GM18505 (cell line): Measurements from ENCODE around the gene TPPP.
A peak's percentile ranks its signal among the peaks of the same experiment; 100 is the strongest.
"Not testable (repeated sequence)": the region's sequence is repeated elsewhere in the genome, so short reads cannot be mapped to it uniquely, and the experiment has no call there.

ENCODE experiments used
- ATAC-seq: cut with Tn5 transposase; IDR thresholded peaks from one replicate; pipeline ENCODE4 v1.9.1; 2021; ENCODE audit not compliant: unreplicated experiment
- POLR2A ChIP-seq: IDR thresholded peaks from 4 replicates; pipeline ENCODE4 v1.6.1; 2011; ENCODE audit warnings: borderline replicate concordance; ENCODE audit not compliant: insufficient read depth, insufficient read length; ENCODE audit errors: extremely low read depth

The TPPP gene

DNA sequence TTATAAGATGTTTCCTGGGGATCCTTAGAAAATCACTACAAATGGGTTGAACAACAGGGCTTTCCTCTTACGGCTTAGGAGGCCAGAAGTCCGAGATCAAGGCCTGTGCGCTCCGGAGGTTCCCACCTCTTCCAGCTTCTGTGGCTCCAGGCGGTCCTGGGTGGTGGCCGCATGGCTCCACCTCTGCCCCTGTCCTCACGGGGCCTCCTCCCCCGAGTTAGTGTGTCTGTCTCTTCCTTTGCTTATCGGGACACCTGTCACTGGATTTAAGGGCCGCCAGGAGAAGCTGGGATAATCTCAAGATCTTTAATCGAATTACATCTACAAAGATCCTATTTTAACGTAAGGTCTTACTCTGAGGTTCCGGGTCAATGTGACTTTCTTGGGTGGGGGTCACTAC is 2.3 kb upstream of the TPPP start:
- not testable (repeated sequence) for ATAC-seq

- ATAC-seq: not testable (repeated sequence)
Observed at GRCh38 chr5:694042-694431, 885 bp upstream of the TPPP start.

DNA sequence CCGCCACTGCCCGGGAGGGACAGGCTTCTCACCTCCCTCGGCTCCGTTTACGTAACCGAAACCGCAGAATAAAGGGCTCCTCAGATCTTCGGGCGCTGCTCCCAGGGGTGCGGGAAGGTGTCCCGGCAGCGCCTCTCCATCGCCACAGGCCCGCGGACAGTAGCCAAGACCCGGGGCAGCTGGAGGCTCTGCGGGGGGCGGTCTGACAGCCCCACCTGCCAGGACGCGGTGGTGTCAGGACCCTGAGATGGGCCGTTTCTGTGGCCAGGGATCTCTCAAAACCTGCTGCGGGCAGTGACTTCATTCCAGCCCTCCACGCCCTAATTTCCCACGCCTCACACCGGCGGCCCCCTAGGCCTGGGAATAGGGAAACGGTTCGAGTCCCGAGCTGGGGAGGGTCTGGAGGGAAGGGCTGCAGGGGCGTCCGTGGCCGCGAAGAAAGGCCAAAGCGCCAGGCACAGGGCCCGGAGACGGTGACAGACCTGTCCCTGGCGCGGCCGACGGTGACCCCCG is 567 bp downstream of the TPPP start:
- peak; percentile 14 for ATAC-seq

GRCh38 chr5:691817-692528 is 1.2 kb downstream of the TPPP start:
- ATAC-seq: no peak
- no peak for TF ChIP-seq POLR2A

DNA sequence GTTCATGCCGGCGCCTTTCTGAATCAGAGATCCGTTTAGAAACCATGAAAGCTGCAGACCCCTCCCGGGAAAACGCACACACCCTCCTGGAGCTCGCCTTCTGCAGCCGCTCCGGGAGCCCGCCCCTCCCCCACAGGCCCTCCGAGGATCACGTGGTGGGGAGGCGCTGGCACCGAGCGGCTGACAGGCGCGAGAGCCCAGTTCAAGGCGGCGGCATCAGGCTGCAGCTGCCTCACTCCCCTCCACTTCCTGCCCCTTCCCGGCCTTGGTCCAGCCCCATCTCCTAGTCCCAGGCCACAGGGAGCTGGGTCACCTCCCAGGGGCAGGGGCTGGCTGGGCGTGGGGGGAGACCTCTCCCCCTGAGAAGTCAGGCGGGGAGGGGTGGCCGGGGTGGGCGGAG is 2.1 kb downstream of the TPPP start:
- not testable (repeated sequence) for ATAC-seq

GRCh38 chr5:690293-690692 is 2.9 kb downstream of the TPPP start:
- not testable (repeated sequence) for ATAC-seq

DNA sequence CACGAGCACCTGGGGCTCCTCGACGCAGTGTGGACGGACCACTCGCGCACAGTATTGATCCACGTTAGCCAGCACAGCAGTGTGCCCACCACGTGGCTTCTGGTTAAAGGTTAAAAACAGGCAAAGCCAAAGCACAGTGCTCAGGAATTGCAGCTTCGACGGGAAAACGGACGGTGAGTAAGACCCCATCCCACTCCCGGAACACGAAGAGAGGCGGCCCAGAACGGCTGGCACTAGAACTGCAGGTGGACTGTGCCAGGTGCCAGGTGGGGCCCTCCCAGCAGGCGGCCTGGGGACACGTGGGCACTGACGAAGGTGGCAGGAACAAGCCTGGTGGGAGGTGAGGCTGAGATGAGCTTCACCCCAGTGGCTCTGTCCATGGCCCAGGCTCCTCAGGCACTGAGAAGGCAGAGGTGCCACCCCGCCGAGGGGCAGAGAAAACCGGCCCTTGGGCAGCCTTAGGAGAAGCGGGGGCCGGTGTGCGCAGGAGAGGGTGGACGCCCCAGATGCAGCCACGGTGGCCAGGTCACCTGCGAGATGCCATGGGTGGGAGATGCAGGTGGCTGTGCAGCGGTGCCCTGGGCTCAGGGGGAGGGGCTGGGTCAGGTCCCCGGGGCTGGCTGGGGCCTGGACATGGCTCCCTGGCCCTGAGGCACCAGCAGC is 4.7 kb downstream of the TPPP start:
- not testable (repeated sequence) for ATAC-seq

- not testable (repeated sequence) for ATAC-seq
Observed at GRCh38 chr5:686936-687335, 6.2 kb downstream of the TPPP start.

- ATAC-seq: not testable (repeated sequence)
Observed at GRCh38 chr5:686172-686523, 7.0 kb downstream of the TPPP start.

DNA sequence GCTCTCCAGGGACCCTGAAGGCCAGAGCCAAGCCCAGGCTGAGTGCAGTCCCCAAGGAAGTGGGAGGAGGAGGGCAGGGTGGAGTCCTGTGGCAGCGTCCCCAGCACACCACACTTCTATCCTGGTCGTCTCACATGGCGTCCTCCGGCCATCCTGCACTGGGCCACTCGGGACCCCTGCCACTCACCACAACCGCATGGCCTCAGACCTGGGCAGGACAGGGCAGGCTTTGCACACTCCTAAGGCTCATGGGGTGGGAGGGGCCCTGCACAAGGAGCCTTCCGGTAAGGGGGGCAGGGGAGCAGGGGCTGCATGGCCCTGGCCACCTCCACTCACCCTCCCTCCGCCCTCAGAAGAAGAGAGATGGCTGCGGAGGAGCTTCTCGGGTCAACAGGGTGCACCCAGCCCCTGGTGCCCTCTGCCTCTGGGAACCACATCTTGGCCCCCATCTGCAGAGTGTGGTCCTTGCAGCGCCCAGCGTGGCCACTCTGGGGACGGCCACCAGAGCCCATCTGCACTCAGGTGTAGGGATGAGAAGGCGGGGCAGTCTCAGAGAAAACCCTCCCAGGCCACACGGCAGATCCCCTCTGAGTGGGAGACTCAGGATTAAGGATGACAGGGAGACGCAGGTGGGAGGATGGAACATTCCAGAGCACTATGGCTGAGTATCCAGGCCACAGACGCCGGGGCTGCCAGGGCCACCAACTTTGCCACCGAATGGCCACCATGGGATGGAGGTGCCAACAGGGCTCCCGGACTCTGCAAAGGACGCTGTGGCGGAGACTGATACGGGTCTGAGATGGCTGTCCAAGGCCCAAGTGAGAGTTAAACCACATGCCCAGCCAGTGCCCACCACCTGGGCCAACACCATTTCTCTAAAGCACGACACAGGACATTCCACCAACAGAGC is 7.6 kb downstream of the TPPP start:
- no peak for TF ChIP-seq POLR2A
- no peak for ATAC-seq

DNA sequence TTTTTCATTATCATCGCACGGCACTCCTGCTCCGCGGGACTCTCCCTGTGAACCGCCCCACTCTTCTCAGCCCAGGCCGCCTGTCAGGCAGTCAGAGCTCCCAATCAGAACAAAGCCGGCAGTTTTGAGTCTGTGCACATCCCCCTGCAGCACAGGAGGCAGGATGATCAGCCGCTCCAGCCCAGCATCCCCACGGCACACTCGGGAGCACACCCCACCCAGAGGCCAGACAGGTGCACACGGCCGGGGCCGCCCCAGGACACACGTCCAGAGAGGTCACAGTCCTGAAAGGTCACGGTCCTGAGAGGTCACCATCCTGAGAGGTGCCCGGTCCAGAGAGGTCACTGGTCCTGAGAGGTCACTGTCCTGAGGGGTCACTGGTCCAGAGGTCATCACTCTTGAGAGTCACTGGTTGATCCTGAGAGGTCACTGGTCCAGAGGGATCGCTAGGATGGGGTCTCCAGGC is 8.4 kb downstream of the TPPP start:
- TF ChIP-seq POLR2A: no peak
- no peak for ATAC-seq

DNA sequence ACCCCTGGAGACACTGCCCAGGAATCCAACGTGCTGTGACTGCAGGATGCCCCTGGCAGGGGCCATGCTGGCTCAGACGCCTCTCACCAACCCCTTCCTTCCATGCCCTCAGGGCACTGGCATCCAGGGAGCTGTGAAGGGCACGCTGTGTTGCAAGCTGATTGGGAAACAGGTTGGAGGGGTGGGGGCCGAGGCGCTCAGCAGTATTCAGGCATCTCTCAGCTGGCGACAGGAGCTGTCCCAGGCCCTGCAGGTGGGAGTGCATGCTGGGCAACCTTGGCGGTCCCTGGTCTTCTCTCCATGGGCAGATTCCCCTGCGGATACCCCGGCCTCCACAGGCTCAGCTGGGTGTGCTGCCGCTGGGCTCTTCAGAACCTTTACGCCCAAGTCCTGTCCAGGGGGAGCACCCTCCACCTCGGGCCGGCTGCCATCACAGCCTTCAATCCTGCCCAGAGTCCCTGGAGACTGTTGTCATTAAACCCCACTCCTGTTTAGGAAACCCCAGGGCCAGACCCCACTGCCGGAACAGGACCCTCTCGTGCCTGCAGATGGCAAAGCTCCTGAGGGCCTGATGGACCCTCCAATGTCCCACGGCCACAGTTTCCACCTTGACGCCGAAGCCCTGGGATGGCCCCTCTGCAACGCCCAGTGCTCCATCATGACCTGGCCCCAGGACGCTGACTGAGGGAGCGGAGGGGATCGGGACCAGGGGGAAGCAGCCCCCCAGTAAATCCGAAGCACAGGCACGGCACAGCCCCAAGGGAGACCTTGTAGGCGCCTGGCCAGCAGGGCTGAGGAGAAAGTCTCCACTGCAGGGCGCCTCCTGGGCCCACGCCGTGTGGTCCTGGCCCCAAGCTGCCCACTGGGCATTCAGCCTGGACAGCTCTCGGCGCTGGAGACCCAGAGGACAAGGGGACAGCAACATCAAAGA is 9.3 kb downstream of the TPPP start:
- ATAC-seq: no peak
- no peak for TF ChIP-seq POLR2A

- not testable (repeated sequence) for ATAC-seq
Observed at GRCh38 chr5:682651-683358, 10.3 kb downstream of the TPPP start.

- not testable (repeated sequence) for ATAC-seq
Observed at GRCh38 chr5:682216-682615, 10.9 kb downstream of the TPPP start.

DNA sequence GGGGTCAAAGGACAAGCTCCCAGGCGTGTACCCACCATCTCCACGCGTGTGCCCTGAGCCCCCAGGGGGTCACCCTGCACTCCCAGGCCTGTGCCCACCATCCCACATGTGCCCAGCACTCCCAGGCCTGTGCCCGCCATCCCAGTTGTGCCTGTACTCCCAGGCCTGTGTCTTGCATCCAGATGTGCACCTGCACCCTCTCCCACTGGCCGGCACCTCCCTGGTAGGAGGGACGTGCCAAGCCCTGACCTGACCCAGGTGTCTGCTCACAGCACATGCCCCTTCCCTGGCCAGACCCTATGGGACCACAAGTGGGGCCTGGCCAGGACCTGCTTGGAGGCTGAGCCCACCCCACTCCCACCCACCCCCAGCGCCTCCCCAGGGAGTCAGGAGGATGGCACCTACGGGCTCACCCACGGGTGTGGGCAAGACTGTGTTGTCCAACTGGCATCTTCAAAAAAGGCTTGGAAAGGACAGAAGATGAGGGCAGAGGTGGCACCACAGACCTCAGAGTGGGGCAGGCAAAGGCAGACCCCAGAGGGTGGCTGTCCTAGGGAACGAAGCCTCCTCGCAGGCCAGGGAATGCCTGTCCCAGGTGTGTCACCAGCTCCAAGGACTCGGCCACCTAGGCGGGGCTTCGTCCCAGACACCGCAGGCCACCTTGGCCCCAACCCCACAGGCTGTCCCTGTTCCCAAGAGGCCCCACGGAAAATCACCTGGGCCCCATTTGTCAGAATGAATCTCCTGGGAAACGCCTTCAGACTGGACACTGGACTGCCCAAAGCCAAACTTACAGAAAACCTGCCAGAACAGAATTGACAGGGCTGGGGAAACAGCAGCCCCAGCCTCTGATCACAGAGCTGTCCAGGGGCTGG is 11.6 kb downstream of the TPPP start:
- not testable (repeated sequence) for ATAC-seq

DNA sequence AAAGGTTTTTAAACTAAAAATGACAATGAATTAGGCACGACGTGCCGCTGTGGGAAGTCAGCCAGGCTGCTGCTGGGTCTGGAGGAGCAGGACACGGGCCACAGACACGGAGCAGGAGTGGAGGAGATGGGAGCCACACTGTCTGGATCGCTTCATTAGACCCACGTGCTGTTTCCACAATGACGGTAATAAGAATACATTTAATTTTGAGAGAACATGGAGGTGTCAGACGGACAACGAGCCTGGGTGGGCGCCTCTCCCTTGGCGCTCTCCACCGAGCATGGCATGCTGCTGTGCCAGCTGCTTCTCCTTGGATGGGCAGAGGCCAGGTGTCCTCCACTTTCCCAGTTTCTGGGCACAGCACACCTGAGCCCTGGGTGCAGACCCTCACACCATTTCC is 12.3 kb downstream of the TPPP start:
- ATAC-seq: not testable (repeated sequence)

- not testable (repeated sequence) for ATAC-seq
Observed at GRCh38 chr5:680118-680795, 12.9 kb downstream of the TPPP start.
